ENCODE data around the gene GTF3C5. TPM values are rescaled to one million over a fixed set of nuclear protein-coding genes. Genes with fewer than 3 reads are reported as not detected.

The GTF3C5 gene
- total RNA-seq, 1 donor from 2014 or later = 36.5 TPM

DNA sequence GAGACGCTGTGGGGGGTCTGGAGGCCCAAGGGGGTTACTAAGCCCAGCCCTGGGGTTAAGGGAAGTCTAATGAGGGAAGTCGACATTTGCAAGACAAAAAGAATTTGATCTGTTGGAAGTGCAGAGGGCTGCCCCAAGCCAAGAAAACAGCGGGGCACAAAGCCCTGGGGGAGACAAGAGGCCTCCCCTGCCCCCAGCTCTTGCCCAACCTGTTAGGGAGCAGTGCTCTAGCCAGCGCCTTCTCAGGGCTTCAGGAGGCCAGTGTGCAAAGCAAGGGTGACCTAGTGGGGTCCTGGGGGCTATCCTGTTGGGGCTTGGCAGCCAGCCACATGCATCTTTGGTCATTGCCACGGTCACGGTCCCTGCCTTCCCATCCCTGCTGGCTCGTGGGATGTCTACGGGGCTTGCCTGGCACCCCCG is 27.1 kb upstream of the GTF3C5 start:
- no peaks in the 10 kb centered on the region for H3K36me3 Mint-ChIP-seq (ENCODE audit: low read depth)
- H3K27me3 Mint-ChIP-seq (ENCODE audit: low read depth) = peaks cover 43% of the 10 kb centered on the region
- no peaks in the 10 kb centered on the region for H3K4me1 Mint-ChIP-seq (ENCODE audit: low read depth)
- H3K27ac Mint-ChIP-seq (ENCODE audit: unreplicated experiment) = no peak overlapping the region
- peaks cover 4% of the 10 kb centered on the region for H3K9me3 Mint-ChIP-seq (ENCODE audit: low read depth)
- DNase-seq (ENCODE audit: low spot score) = no peak
- H3K4me3 Mint-ChIP-seq (ENCODE audit: unreplicated experiment) = no peak overlapping the region
- TF ChIP-seq, protein P1, sequence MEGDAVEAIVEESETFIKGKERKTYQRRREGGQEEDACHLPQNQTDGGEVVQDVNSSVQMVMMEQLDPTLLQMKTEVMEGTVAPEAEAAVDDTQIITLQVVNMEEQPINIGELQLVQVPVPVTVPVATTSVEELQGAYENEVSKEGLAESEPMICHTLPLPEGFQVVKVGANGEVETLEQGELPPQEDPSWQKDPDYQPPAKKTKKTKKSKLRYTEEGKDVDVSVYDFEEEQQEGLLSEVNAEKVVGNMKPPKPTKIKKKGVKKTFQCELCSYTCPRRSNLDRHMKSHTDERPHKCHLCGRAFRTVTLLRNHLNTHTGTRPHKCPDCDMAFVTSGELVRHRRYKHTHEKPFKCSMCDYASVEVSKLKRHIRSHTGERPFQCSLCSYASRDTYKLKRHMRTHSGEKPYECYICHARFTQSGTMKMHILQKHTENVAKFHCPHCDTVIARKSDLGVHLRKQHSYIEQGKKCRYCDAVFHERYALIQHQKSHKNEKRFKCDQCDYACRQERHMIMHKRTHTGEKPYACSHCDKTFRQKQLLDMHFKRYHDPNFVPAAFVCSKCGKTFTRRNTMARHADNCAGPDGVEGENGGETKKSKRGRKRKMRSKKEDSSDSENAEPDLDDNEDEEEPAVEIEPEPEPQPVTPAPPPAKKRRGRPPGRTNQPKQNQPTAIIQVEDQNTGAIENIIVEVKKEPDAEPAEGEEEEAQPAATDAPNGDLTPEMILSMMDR (IDR thresholded peaks at IDR 0.05) = no peak

DNA sequence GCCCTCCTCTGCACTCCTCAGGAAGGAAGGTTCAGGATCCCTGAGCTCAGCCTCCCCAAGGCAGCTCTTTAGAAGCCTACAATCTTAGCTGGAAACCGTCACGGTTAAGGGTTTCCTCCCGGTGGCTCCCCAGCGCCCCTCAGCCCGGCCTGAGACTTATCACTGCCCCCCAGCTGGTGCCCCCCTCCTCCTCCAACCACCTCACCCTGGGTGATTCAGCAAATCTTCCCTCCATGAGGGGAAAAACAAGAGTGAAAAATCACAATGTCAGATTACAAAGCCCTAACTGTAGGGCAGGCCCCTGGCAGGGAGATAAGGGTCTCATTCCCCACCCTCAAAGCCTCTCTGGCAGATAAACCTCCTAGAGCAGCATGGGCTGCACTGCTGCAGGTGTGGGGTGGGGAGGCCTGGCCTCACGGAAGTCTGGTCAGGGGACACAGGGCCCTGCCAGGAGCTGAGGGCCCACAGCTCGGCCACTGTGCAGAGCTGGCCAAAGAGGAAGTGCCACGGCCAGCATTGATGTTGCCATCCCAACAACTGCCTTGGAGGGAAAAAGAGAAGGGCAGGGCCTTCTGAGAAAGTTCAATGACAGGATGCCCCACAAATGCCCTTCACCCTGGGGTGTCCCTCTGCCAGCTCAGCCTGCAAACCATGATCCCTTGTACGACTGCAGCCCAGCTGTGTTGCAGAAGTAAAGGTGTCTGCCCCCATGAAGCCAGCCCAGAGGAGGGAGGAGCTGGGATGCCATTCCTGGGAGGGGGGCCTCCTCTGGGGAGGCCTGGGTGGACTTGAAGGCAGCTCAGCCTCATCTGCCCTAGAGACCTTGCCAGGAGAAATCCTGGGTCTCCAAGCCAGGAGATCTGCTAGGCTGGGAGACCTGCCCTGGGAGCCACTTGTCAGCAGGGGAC is 26.5 kb upstream of the GTF3C5 start:
- Mint-ChIP-seq H3K4me3 (ENCODE audit: unreplicated experiment) (no peak overlapping the region), H3K27ac (ENCODE audit: unreplicated experiment) (no peak overlapping the region), H3K36me3 (ENCODE audit: low read depth) (no peaks in the 10 kb centered on the region), H3K4me1 (ENCODE audit: low read depth) (no peaks in the 10 kb centered on the region), H3K27me3 (ENCODE audit: low read depth) (peaks cover 44% of the 10 kb centered on the region), H3K9me3 (ENCODE audit: low read depth) (peaks cover 4% of the 10 kb centered on the region)
- no peak for DNase-seq (ENCODE audit: low spot score)
- TF ChIP-seq, protein P1 (IDR thresholded peaks at IDR 0.05) = no peak

DNA sequence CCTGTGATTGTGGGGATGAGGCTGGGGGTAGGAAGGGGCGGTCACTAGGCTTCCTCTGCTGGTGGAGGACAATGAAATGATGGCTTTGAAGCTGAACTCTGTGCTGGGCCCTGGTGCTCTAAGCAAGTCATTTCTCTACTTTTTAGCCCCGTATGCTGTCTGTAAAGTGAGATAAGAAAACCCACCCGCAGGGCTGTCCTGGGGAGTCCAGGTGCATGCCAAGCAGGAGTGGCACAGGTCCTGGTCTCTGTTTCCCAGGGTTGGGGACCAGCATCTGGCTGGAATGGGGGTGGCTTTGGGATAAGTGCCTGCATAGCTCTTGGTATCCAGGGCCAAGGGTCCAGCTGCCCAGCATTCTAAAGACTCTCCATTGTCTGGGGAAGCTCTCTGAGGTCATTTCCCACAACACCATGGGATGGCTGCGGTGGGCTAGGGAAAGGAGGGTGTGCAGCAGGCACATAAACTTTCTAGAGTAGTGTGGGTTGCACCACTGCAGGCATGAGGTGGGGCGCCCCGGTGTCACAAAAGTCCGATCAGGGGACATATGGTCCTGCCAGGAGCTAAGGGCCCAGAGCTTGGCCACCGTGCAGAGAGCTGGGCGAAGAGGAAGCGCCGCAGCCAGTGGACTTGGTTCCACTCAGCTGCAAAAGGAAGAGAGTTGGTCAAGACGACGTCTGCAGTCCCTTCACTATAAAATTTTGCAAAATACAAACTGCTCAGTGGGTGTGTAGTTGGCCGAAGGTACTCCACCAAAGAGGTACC is 25.6 kb upstream of the GTF3C5 start:
- no peak overlapping the region for H3K27ac Mint-ChIP-seq (ENCODE audit: unreplicated experiment)
- peaks cover 38% of the 10 kb centered on the region for H3K27me3 Mint-ChIP-seq (ENCODE audit: low read depth)
- no peaks in the 10 kb centered on the region for H3K4me1 Mint-ChIP-seq (ENCODE audit: low read depth)

DNA sequence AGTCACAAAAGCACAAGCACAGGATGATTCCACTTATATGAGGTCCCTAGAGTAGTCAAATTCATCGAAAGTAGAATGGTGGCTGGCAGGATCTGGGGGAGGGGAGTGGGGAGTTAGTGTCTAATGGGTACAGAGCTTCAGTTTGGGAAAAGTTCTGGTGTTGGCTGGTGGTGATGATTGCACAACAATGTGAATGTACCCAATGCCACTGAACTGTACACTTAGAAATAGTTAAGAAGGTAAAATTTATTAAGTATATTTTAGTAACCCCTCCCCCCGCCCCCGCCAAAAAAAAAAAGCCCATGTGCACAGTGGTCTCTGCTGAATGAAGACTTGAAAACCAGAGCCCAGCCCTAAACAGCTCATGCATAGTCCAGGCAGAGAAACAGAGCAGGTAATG is 24.8 kb upstream of the GTF3C5 start:
- peaks cover 31% of the 10 kb centered on the region for H3K27me3 Mint-ChIP-seq (ENCODE audit: low read depth)
- H3K4me3 Mint-ChIP-seq (ENCODE audit: unreplicated experiment) = no peak overlapping the region
- H3K36me3 Mint-ChIP-seq (ENCODE audit: low read depth) = no peaks in the 10 kb centered on the region
- H3K4me1 Mint-ChIP-seq (ENCODE audit: low read depth) = no peaks in the 10 kb centered on the region
- no peak overlapping the region for H3K27ac Mint-ChIP-seq (ENCODE audit: unreplicated experiment)
- peaks cover 9% of the 10 kb centered on the region for H3K9me3 Mint-ChIP-seq (ENCODE audit: low read depth)
- TF ChIP-seq, protein P1 (IDR thresholded peaks at IDR 0.05) = no peak
- DNase-seq (ENCODE audit: low spot score) = no peak

More for the DNA sequence above, 25.6 kb upstream of the GTF3C5 start:
- H3K36me3 Mint-ChIP-seq (ENCODE audit: low read depth) = no peaks in the 10 kb centered on the region
- TF ChIP-seq, protein P1 (IDR thresholded peaks at IDR 0.05) = no peak
- H3K4me3 Mint-ChIP-seq (ENCODE audit: unreplicated experiment) = no peak overlapping the region
- peaks cover 6% of the 10 kb centered on the region for H3K9me3 Mint-ChIP-seq (ENCODE audit: low read depth)
- DNase-seq (ENCODE audit: low spot score) = no peak

DNA sequence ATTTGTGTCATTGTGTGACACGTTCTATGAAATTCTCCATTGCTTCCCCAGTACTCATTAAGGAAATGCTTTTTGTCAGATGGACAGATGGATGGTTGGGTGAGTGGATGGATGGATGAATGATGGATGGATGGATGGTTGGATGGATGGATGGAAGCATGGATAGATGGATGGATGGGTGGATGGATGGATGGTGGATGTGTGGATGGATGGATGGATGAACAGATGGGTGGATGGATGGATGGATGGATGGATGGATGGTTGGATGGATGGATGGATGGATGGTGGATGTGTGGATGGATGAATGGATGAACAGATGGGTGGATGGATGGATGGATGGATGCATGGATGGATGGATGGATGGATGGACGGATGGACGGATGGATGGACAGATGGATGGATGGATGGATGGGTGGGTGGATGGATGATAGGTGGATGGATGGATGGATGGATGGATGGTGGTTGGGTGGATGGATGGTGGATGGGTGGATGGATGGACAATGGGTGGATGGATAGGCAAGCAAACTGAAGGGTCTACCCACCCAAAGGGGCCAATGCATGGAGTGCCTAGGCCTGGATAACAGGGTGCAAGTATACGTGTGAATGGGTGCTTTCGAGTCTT is 24.0 kb upstream of the GTF3C5 start:
- no peak overlapping the region for H3K4me3 Mint-ChIP-seq (ENCODE audit: unreplicated experiment)
- H3K9me3 Mint-ChIP-seq (ENCODE audit: low read depth) = peaks cover 12% of the 10 kb centered on the region
- H3K36me3 Mint-ChIP-seq (ENCODE audit: low read depth) = no peaks in the 10 kb centered on the region
- TF ChIP-seq, protein P1 (IDR thresholded peaks at IDR 0.05) = no peak
- peaks cover 34% of the 10 kb centered on the region for H3K27me3 Mint-ChIP-seq (ENCODE audit: low read depth)
- DNase-seq (ENCODE audit: low spot score) = no peak
- H3K27ac Mint-ChIP-seq (ENCODE audit: unreplicated experiment) = no peak overlapping the region
- no peaks in the 10 kb centered on the region for H3K4me1 Mint-ChIP-seq (ENCODE audit: low read depth)
